Measurements from ENCODE around the gene APPL1.
"Not testable (repeated sequence)": the region's sequence is repeated elsewhere in the genome, so short reads cannot be mapped to it uniquely, and the experiment has no call there.

Gene APPL1

GRCh38 chr3:57274845-57275244 is 47.3 kb downstream of the APPL1 start:
- DNase-seq: no peak

DNA sequence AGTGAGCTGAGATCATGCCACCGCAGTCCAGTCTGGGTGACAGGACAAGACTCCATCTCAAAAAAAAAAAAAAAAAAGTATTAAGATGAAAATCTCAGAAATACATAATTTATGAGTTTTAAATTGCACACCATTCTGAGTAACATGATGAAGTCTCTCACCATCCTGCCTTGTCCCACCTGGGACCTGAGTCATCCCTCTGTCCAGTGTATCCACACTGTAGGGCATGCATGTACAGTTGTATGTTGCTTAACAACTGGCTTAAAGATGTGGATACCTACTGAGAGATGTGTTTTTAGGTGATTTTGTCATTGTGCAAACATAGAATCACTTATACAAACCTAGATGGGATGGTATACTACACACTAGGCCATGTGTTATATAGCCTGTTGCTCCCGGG is 47.9 kb downstream of the APPL1 start:
- no peak for DNase-seq

- DNase-seq: no peak
These were observed 50.7 kb downstream of the APPL1 start for GRCh38 chr3:57278237-57278636.

GRCh38 chr3:57279685-57280084 is 52.2 kb downstream of the APPL1 start:
- DNase-seq: no peak

DNA sequence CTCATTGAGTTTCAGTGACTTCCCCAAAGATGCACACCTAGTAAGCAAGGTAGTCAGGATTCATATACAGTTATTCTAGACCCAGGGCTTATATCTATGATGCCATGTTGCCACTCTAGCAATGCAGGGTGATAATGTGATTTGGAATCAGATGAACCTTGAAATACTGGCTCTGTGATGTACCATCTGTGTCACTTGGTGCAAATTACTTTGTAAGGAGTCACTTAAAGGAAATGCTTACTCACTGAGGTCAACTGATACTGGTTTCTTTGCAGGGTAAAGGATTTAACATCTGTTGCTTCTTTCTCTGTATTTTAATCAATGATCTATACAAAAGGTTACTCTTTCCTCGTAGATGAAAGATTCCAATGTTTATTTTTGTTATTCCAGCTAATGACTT is 54.2 kb downstream of the APPL1 start:
- DNase-seq: no peak

DNA sequence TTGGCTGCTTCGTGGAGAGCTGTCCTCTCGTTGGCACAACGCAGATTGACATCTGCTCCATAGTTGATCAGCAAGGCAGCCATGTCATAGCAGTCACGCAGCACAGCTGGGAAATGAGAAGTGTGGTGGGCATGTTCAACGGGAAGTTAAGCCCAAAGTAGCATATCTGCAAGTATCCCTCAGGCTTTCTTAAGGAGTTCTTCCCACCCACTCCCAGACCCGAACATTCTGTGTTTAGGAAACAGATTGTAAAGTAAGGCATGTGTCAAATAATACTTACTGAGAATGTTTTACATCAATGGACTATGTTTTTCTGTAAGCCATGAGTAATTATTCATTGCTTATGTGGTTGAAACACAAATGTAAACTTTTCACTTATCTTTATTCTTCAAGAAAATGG is 55.8 kb downstream of the APPL1 start:
- DNase-seq: no peak

- DNase-seq: no peak
These were observed 59.7 kb downstream of the APPL1 start for GRCh38 chr3:57287205-57287604.

DNA sequence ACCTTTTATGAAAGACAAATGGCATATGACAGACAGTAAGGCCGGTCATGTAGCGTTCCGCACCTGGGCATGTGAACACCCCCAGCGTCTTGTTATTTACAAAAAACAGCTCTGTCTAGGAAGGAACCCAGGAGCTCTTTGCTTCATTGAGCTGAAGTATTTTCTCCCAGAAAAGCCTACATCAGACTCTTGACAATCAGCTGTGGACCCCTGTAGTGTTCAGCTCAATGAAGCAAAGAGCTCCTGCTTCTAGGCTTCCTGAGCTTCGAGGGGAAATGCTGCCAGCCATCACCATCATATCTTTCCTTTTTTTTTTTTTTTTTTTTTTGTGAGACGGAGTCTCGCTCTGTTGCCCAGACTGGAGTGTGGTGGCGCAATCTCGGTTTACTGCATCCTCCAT is 60.9 kb downstream of the APPL1 start:
- no peak for DNase-seq

- DNase-seq: no peak
These were observed 64.8 kb downstream of the APPL1 start, which contains the start of gene ASB14 for GRCh38 chr3:57292159-57292896. ASB14 (minus strand) TSS chr3:57292685; CDS start chr3:57292033, 652 bp downstream.

DNA sequence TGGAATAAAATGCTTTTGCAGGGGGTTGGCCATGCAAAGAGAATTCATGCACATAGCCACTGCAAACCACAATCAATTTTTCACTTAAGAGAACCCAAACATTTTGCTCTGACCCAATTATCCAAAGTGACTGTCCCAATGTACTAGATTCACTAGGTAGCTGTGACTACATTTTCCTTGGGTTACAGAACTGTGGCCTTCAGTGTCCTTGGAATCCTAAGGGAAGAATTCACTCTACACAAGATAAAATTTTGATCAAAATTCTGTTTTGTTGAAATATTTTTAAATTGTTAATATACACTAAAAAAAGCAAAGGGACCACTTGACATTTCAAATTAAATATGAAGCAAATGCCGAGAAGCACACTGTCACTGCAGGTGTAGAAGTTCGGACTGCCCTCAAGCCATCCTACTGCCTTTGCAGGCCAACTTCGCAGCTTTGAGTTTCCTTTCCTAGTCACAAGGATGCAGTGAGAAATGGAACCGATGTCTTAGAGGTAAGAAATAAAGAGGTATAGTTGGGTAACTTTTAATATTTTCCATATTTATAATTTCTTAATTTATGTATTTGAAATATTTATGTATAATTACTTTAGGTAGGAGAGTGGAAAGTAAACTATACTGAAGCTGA is 65.5 kb downstream of the APPL1 start:
- no peak for DNase-seq

GRCh38 chr3:57298041-57298440 is 70.5 kb downstream of the APPL1 start:
- no peak for DNase-seq

DNA sequence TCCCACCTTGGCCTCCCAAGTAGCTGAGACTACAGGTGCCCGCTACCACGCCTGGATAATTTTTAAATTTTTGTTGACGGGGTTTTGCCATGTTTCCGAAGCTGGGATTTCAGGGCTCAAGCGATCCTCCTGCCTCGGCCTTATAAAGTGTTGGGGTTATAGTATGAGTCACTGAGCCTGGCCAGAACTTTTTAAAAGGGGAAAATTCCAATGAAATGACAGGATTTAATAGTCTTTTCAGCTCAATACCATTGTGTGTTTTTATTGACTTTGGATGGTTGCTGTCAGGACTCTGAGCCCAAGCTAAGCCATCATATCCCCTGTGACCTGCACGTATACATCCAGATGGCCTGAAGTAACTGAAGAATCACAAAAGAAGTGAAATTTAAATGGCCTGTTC is 76.0 kb downstream of the APPL1 start:
- not testable (repeated sequence) for DNase-seq

- DNase-seq: no peak
These were observed 82.3 kb downstream of the APPL1 start for GRCh38 chr3:57309769-57310360.

GRCh38 chr3:57314204-57314603 is 86.7 kb downstream of the APPL1 start:
- DNase-seq: no peak

All from stimulated activated CD4-positive, alpha-beta T cell treated with anti-CD3 and anti-CD28 coated beads, Interleukin-2, amount 100 ng/mL, for 24 hours (primary cell).